GM19239 (cell line): ENCODE data around the gene FXYD1.
"Not testable (repeated sequence)": the region's sequence is repeated elsewhere in the genome, so short reads cannot be mapped to it uniquely, and the experiment has no call there.

Experiments
- DNase-seq: peaks from one replicate; pipeline ENCODE4 v3.0.0; 2011; ENCODE audit warnings: low spot score; ENCODE audit not compliant: insufficient read length
- FAIRE-seq: peaks from 2 replicates; lab custom pipeline; 2011; peaks lifted over from hg19 to GRCh38; lab: Jason Lieb, UNC

The FXYD1 gene

DNA sequence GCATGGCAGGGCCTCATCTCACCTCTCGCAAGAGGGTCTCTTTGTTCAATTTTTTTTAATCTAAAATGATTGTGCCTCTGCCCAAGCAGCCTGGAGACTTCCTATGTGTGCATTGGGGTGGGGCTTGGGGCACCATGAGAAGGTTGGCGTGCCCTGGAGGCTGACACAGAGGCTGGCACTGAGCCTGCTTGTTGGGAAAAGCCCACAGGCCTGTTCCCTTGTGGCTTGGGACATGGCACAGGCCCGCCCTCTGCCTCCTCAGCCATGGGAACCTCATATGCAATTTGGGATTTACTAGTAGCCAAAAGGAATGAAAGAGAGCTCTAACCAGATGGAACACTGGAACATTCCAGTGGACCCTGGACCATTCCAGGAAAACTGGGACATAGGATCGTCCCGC lies 15.1 kb upstream of the FXYD1 start:
- FAIRE-seq = no peak

DNA sequence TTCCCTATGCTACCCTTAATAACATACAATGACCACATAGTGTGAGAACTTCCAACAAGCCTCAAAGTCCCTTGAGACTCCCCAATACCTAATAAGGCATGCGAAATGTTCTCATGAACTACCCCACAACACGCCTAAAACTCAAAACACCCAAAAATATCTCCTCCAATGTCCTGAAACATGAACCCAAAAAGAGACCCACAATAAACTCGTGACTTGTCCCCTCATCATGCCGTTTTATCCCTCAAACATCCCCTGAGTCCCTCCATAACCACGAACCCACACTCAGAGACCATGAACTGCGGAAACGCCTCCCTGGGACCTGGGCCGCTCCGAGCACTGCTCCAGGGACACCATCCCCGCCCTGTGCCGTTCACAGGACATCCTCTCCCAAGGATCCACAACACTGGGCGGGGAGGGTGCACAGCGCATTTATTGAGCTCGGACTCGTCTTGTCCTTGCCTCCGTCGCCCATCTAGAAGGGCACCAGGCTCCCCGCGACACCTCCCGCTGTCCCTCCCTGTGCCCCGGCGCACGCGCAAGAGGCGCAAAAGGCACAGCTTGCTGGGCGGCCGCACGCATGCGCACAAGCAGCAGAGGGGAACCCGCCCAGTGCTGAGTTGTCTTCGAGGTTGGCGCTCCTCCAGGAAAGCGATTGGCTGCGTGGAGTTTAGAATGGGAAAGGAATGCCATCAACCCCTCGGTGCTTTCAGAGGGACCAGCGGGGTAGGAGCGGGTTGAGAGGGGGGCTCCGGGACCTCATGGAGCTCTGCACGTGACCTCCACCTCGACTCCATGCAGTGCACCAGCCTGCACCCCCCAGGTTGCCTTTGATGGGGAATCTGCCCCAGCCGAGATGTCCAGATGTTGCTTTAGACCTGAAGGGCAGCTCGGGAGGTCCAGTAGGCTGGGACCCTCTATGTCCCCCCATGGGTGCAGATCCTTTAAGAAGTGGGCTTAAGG lies 14.2 kb upstream of the FXYD1 start:
- FAIRE-seq (peak; percentile 95), DNase-seq (peak; percentile 99)

More for the DNA sequence above, 15.1 kb upstream of the FXYD1 start:
- no peak for DNase-seq

DNA sequence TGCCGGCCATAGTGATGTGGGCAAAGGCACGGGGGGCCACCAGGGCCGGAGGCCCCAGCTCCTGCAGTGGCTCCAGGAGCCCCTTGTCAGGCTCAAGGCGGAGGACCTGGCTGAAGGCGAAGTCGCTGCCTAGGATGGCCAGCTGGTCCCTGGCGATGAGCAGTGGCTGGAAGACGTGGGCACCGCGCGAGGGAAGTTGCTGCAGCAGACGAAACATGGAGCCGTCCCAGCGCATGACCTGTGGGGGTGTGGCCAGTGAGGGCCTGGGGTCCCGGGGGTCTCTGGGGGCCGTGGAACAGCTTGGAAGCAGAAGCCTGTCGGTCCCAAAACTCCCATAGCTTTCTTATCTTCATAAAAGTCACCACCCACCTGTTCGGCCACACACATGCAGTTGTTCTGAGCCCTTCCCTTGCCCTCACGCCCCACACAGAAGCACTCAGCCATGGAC lies 13.3 kb upstream of the FXYD1 start:
- FAIRE-seq (no peak), DNase-seq (no peak)

DNA sequence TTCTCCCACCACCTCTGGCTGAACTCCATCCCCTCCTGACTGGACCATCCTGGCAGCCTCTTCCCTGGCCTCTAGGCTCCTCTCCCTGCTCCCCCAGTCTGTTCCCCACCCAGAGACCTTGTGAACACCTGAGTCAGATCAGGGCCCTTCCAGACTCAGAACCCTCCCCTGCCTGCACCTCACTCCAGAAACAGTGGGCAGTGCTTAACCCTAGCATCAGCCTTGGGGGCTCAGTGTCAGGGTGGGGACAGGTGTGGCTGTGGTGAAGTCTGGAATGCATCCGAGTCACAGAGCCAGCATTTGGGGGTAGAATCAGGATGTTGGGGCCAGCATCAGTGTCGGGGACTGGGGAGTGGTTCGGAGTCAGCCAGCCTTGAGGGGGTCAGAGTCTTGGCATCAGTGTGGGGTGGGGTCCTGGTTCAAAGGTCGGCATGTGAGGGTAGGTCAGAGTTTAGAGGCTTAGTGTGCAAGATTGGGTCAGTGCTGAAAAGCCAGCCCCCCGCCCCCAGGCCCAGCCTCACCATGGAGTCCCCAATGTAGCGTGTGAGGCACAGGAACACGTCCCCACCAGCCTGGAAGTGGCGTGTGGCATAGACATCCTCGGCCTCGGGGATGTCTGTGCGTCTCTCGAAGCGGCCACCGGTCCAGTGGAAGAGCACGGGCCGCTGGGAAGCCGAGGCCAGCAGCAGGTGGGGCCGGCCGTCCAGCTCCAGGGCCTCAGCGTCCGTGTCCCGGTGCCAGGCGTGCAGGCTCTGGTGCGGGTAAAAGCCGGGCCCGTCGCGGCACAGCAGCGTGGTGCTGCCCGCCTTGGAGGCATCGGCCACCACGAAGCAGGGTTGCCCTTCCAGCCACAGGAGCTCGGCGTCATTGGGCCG lies 12.6 kb upstream of the FXYD1 start:
- DNase-seq (no peak), FAIRE-seq (no peak)

DNA sequence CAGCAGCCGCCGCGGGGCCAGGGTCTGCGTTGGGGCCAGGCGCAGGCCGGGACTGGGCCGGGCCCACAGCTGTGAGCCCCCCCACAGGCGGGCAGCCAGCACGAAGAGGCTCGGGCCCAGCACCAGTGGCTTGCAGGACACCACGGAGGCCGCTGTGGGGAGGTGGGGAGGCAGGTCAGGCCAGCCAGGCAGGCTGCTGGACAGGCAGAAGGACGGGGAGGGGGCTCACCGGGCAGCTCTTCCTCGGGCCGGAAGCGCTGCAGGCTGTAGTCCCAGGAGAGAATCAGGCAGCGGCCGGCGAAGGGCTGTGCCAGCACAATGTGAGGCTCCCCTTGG lies 12.0 kb upstream of the FXYD1 start:
- DNase-seq = no peak
- no peak for FAIRE-seq

DNA sequence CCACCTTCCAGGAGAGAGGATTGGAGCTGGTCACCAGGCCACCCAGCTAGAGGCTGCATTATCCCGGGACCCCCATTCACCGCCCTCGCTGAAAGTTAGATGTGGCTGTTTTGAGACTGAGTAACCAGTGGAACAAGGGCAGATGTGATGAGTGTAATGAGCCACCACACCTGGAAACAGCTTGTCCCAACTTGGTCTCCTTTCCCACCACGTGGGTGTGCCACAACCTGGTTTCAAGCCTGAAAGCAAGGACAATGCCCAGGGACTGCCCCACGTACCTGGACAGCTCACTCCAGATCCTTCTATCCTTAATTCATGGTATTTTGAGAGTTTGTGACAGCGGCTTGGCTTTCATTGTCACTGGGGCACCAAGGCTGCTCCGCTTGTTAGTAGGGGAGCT lies 10.8 kb upstream of the FXYD1 start:
- DNase-seq (no peak), FAIRE-seq (no peak)

DNA sequence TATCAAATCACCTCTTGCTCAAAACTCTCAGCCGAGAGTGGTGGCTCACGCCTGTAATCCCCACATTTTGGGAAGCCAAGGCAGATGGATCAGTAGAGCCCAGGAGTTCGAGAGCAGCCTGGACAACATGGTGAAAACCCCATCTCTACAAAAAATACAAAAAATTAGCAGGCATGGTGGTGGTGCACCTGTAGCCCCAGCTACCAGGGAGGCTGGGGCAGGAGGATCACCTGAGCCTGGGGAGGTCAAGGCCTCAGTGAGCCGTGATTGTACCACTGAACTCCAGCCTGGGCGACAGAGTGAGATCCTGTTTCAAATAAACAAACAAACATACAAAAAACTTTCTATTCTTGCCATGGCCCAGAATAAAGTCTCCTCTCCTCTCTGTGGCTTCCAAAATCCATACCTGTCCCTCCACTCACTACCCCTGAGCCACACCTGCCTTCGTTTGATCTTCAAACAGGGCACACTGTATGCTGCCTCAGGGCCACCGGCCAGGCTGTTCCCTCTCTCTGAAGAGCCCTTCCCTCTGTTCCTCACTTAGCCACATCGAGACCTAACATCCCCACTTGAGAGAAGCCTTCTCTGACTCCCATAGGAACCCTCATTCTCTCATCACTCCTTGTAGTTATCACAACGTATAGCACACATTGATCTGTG lies 10.1 kb upstream of the FXYD1 start:
- DNase-seq = no peak
- FAIRE-seq = no peak

DNA sequence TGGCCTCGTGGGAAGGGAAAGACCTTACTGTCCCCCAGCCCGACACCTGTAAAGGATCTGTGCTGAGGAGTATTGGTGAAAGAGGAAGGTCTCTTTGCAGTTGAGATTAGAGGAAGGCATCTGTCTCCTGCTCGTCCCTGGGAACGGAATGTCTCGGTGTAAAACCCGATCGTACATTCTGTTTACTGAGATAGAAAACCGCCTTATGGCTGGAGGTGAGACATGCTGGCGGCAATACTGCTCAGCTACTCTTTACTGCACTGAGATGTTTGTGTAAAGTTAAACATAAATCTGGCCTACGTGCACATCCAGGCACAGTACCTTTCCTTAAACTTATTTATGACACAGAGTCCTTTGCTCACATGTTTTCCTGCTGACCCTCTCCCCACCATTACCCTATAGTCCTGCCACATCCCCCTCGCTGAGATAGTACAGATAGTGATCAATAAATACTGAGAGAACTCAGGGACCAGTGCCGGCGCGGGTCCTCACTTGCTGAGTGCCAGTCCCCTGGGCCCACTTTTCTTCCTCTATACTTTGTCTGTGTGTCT lies 8.8 kb upstream of the FXYD1 start:
- not testable (repeated sequence) for DNase-seq, FAIRE-seq

DNA sequence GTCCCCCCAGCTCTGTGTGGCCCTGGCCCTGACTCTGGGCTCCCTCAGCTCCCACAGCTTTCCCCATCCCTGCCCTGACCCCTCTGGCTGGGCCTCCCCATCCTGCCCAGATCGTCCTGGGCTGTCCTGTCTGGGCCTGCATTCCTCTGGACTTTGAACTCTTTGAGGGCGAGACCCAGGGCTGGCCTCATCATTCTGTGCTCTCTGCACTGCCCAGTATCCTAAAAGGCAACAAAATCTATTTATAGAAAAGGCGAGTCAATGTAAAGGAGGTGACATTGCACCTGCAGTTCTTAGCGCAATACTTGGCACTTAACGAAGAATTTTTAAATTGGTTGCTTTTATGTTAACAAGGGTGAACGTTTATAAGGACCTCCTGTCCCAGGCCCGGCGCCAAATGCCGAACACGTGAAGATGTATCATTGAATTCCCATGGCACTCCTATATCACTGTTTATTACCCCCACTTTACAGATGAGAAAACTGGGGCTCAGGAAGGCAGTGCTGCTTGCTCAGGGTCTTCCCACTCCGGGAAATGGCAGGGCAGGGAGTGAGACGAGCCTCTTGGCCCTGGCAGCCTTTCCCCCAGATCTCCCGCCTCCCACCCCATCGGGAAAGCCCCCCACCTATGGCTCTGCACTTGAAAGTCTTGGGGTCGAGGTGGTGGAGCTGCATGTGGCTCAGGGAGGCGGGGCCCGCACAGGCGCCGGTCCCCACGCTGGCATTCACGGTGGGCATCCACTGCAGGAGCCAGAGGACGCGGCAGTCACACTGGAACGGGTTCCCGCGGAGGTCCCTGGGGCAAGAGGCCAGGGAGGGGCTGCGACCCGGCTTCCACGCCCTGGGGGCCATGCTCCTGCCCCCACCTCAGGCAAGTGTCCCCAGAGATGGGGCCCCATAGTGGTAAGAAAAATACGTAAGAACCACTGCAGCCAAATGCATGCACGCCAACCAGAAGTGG lies 7.6 kb upstream of the FXYD1 start:
- FAIRE-seq = no peak
- DNase-seq = no peak

DNA sequence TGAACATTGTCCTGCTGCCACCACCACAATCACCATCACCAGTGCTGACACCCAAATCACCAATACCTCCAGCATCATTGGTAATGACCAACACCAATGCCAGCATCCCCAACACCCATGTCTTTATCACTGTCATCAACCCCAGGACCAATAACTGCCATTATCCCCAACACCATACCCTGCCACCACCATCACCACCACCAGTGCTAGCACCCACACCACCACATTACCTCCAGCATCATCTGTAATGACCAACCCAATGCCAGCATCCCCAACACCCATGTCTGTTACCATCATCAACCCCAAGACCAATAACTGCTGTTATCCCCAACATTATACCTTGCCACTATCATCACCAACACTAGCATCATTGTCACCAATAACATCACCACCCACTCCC lies 6.4 kb upstream of the FXYD1 start:
- no peak for FAIRE-seq
- no peak for DNase-seq

DNA sequence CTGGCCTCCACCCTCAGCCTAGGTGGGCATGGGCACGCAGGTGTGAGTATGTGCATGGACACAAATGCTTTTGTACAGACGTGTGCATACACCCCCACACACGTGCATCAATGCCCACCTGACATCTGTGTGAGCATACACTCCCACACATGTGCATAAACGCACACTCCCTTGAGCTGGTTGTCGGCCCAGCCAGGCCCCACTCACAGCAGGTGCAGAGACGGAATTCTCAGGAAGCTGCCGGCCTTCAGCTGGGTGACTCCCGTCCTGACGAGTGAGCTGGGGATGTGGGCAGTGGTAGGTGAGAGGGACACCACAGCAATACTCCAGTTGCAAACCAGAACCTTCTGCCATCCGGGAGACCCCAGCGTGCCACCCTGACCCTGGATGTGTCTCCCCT lies 4.8 kb upstream of the FXYD1 start:
- FAIRE-seq (no peak), DNase-seq (no peak)

DNA sequence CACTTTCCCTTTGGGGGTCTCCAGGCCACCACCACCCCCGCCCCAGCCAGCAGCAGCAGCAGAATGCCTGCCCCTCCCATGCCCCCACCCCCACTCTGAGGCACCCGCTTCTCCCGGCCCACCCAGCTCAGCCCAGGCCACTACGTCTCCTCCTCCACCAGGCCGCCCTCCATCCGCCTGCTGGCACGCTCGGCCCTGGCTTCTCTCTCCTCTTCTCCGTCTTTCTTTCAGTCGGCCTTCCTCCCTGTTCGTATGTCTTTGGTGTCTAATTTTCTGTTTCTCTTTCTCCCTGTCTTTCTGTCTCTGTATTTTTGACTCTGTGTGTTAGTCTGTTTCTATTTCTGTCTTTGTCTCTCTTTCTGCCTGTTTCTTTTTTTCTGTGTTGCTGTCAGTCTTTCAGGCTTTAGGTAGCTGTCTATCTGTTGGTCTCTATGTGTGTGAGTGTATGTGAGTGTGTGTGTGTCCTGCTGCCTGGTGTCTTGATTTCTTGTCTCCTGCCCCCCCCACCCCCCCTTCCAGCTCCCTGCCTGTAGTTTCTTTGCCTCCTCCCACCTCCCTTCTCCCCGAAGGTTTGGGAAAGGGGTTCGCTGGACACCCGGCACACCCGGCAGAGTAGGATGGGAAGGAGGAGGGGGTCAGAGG lies 3.9 kb upstream of the FXYD1 start, which contains the start of gene LGI4:
LGI4 (minus strand) TSS at position 459 of the 642 bp plus-strand sequence; CDS start at position 80, 379 bp downstream.
- no peak for DNase-seq

DNA sequence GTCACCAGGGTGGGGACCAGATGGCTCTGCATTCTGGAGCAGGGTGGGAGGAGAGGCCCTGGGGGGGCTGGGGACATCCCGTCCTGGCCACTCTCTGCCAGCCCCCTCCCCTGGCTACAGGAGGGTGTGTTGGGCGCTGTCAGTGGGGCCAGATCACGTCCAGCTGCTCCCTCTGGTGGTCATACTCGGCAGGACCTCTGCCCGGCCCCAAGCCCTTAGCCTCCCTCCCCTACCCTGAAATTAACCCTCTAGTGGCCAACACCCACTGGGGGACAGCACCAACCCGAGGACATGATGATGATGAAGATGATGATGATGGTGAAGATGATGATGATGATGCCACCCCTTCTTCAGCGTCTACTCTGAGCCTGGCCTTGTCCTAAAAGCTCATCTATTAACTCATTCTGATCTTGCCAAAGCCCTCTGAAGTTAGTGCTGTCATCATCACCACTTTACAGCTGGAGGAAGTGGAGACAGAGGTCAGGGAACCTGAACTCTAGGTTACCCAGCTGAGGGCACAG lies 3.2 kb upstream of the FXYD1 start:
- peak; percentile 57 for FAIRE-seq

More for the DNA sequence above, 3.9 kb upstream of the FXYD1 start, which contains the start of gene LGI4:
- no peak for FAIRE-seq

DNA sequence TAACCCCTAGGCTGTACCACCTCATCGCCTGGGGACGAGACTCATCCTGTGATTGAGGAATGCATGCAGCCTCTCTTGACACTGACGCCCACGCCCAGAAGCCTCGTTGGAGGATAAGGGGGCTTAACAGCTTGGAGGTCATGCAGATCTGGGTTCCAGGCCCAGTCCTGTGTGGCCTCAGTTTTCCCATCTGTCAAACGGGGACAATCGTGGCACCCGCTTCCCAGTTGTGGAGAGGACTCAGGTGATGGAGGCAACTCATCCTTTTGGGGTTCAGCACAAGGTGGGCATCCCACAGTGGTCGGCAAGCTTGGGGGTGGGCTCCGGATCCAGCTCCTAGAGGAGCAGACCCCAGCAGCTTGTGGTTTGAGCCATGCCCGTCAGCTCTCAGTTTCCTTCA lies 2.4 kb upstream of the FXYD1 start:
- DNase-seq (no peak), FAIRE-seq (no peak)

More for the DNA sequence above, 3.2 kb upstream of the FXYD1 start:
- peak; percentile 96 for DNase-seq

DNA sequence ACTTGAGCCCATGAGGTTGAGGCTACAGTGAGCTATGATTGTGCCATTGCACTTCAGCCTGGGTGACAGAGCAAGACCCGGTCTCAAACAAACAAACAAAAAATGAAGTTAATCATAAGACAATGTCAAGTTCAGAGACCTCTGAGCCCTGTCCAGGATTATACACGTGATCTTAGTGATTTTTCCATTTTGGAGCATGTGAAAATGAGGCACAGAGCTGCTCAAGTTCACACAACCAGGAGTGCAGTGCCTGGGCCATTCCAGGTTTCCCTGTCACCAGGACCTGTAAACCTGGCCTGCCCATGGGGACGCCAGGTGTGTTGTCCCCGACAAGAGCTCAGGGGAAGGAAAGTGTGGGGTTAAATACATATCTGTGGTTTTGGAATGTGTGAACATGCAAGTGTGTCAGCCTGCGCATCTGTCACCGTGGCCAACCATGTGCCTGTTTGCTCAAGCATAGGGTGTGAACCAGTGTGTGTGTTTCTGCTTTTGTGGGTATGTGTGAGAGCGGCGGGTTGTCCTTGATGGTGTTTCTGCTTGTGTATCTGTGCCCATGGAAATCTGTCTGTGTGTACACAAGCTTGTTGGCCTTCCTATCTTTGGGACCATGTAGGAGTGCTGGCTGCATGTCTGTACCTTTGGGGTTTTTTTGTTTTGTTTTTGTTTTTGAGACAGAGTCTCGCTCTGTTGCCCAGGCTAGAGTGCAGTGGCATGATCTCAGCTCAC lies 1.5 kb upstream of the FXYD1 start:
- DNase-seq = no peak
- FAIRE-seq = no peak

DNA sequence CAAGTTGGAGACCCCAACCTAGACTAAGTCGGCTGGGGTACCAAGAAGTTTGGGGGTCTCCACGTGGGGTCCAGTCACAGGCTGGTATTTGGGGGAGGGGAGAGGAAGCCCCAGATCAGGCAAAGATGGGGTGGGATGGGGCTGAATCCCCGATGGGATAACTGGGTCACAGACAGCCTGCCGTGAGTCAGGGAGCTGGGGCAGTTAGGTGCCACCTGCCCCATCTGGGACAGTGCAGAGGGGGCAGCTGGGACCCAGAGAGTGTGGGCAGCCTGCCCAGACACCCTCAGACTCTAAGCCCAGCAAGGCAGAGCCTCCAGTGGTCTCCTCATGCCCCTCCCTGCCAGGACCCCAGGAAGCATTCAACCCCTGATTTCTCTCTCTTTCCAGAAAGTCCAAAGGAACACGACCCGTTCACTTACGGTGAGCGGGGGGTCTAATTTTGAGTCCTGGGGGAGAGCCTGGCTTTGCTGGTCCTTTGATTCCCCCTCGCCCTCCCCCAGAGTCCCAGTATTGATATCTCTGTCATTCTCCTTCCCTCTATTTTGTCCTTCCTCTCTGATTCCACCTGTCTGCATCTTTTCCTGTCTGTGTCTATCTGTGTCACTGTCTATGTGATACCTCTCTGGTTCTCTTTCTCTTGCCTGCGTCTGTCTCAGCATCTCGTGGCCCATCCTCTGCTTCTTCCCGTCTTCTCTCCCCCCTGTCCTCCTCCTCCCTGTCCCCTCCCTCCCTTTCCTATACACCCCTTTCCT lies 1.8 kb downstream of the FXYD1 start:
- no peak for FAIRE-seq

More for the DNA sequence above, 1.8 kb downstream of the FXYD1 start:
- DNase-seq = no peak
